SU-DHL-6 (cell line): ENCODE results near the gene NCAPH2.
"Not testable (repeated sequence)": the region's sequence is repeated elsewhere in the genome, so short reads cannot be mapped to it uniquely, and the experiment has no call there.

Experiments
- H2AFZ ChIP-seq: fragments of 200-600 bp; sonication (generic); 2 replicates; pipeline ENCODE4 v1.6.1; 2014; ENCODE audit warnings: low read depth, mild to moderate bottlenecking, moderate library complexity, mixed read lengths, antibody characterized with exemption, low read length; ENCODE audit not compliant: severe bottlenecking
- H3F3A ChIP-seq: fragments of 200-600 bp; shearing (Covaris generic); 2 replicates; pipeline ENCODE4 v1.6.0; 2016; ENCODE audit warnings: antibody characterized with exemption, mild to moderate bottlenecking; ENCODE audit not compliant: insufficient read depth
- H3K27ac ChIP-seq: fragments of 200-600 bp; sonication (generic); 2 replicates; pipeline ENCODE4 v1.5.1; 2016; ENCODE audit warnings: low read depth, mild to moderate bottlenecking, low read length, moderate library complexity, mixed read lengths
- H3K27me3 ChIP-seq: fragments of 200-600 bp; sonication (generic), shearing (Covaris generic); 2 replicates; pipeline ENCODE4 v1.6.0; 2014; ENCODE audit warnings: mild to moderate bottlenecking, low read length
- H3K36me3 ChIP-seq: fragments of 200-600 bp; sonication (generic); 2 replicates; pipeline ENCODE4 v1.6.1; 2014; ENCODE audit warnings: mild to moderate bottlenecking, low read length, mixed read lengths
- H3K4me2 ChIP-seq: fragments of 300-600, 200-600 bp; shearing (Covaris generic), sonication (generic); 2 replicates; pipeline ENCODE4 v1.6.0; 2014; ENCODE audit warnings: low read length, low read depth, mild to moderate bottlenecking; ENCODE audit not compliant: poor library complexity, severe bottlenecking
- H3K4me3 ChIP-seq: fragments of 200-600 bp; sonication (generic); 2 replicates; pipeline ENCODE4 v1.5.1; 2014; ENCODE audit warnings: antibody characterized with exemption, low read length, mild to moderate bottlenecking, mixed read lengths; ENCODE audit not compliant: insufficient read depth, poor library complexity, severe bottlenecking
- H3K79me2 ChIP-seq: fragments of 200-600 bp; sonication (generic); 2 replicates; pipeline ENCODE4 v1.6.1; 2014; ENCODE audit warnings: mild to moderate bottlenecking, low read length, moderate library complexity; ENCODE audit not compliant: insufficient read depth
- H3K9ac ChIP-seq: fragments of 200-600 bp; sonication (generic); 2 replicates; pipeline ENCODE4 v1.7.0; 2014; ENCODE audit warnings: mild to moderate bottlenecking, low read length
- H3K9me2 ChIP-seq: fragments of 200-600 bp; sonication (generic); replicated peaks from 2 replicates; pipeline ENCODE4 v1.6.1; 2014; ENCODE audit warnings: low read length; ENCODE audit not compliant: insufficient read depth
- H3K9me3 ChIP-seq: fragments of 200-600 bp; sonication (generic); 2 replicates; pipeline ENCODE4 v1.6.1; 2014; ENCODE audit warnings: low read length, mixed read lengths; ENCODE audit not compliant: insufficient read depth
- H4K20me1 ChIP-seq: fragments of 200-600 bp; sonication (generic); 2 replicates; pipeline ENCODE4 v1.6.1; 2014; ENCODE audit warnings: low read depth, mild to moderate bottlenecking, antibody characterized with exemption, low read length, moderate library complexity, mixed read lengths
- CTCF ChIP-seq: fragments of 200-600 bp; sonication (generic); IDR thresholded peaks from one replicate; pipeline ENCODE4 v1.5.1; 2017; ENCODE audit warnings: antibody characterized with exemption, mild to moderate bottlenecking, low read length, moderate library complexity; ENCODE audit not compliant: insufficient read depth, poor library complexity, severe bottlenecking
- EZH2phosphoT487 ChIP-seq: fragments of 200-600 bp; sonication (generic), shearing (Covaris generic); conservative IDR thresholded peaks from 2 replicates; pipeline ENCODE4 v1.6.1; 2018; ENCODE audit warnings: mild to moderate bottlenecking, antibody characterized with exemption, low read length, moderate library complexity, mixed read lengths

NCAPH2 gene

GRCh38 chr22:50518606-50519005 is 10.6 kb downstream of the NCAPH2 start:
- no peaks in the 10 kb centered on the region for H3F3A ChIP-seq
- H3K4me2 ChIP-seq, result no peak overlapping the region
- H2AFZ ChIP-seq, result no peak overlapping the region
- no peaks in the 10 kb centered on the region for H3K27me3 ChIP-seq
- H3K9me2 ChIP-seq, result no peaks in the 10 kb centered on the region
- H3K79me2 ChIP-seq, result peaks cover 28% of the 10 kb centered on the region
- H3K36me3 ChIP-seq, result no peaks in the 10 kb centered on the region
- H3K9ac ChIP-seq, result no peak overlapping the region
- H3K27ac ChIP-seq, result no peak overlapping the region
- TF ChIP-seq EZH2phosphoT487 (no peak), CTCF (no peak)
- H3K9me3 ChIP-seq, result no peaks in the 10 kb centered on the region
- H3K4me3 ChIP-seq, result no peak overlapping the region
- H4K20me1 ChIP-seq, result no peaks in the 10 kb centered on the region

GRCh38 chr22:50519151-50519550 is 11.1 kb downstream of the NCAPH2 start:
- peaks cover 25% of the 10 kb centered on the region for H3K79me2 ChIP-seq
- H3K27me3 ChIP-seq, result no peaks in the 10 kb centered on the region
- no peak overlapping the region for H2AFZ ChIP-seq
- H3K4me2 ChIP-seq, result no peak overlapping the region
- H3K9ac ChIP-seq, result no peak overlapping the region
- no peak overlapping the region for H3K4me3 ChIP-seq
- no peak overlapping the region for H3K27ac ChIP-seq
- H3F3A ChIP-seq, result no peaks in the 10 kb centered on the region
- no peaks in the 10 kb centered on the region for H3K9me3 ChIP-seq
- no peaks in the 10 kb centered on the region for H4K20me1 ChIP-seq
- TF ChIP-seq CTCF (no peak), EZH2phosphoT487 (no peak)
- H3K9me2 ChIP-seq, result no peaks in the 10 kb centered on the region
- no peaks in the 10 kb centered on the region for H3K36me3 ChIP-seq

GRCh38 chr22:50520184-50520583 is 12.2 kb downstream of the NCAPH2 start:
- H3K9me3 ChIP-seq, H3K4me2 ChIP-seq, H3K27ac ChIP-seq, H2AFZ ChIP-seq, H3K36me3 ChIP-seq, H3K27me3 ChIP-seq, H3K9ac ChIP-seq, H4K20me1 ChIP-seq, H3K4me3 ChIP-seq, H3F3A ChIP-seq, H3K9me2 ChIP-seq: not testable (repeated sequence)
- peaks cover 23% of the 10 kb centered on the region for H3K79me2 ChIP-seq

- Histone ChIP-seq H2AFZ (no peak overlapping the region), H3K27ac (no peak overlapping the region), H3K9me2 (no peaks in the 10 kb centered on the region), H3K27me3 (no peaks in the 10 kb centered on the region), H3K4me2 (no peak overlapping the region), H3K9ac (no peak overlapping the region), H3K9me3 (no peaks in the 10 kb centered on the region), H3K79me2 (peaks cover 19% of the 10 kb centered on the region), H3K4me3 (no peak overlapping the region), H3F3A (no peaks in the 10 kb centered on the region), H4K20me1 (no peaks in the 10 kb centered on the region), H3K36me3 (no peaks in the 10 kb centered on the region)
- TF ChIP-seq CTCF, result no peak
- no peak for TF ChIP-seq EZH2phosphoT487
Measured at GRCh38 chr22:50520826-50521453, 12.9 kb downstream of the NCAPH2 start.
